ENCODE results near the gene MAN2B2.

- TF ChIP-seq POLR2A (IDR thresholded peaks at IDR 0.05): no peak
- no peak for TF ChIP-seq CTCF (IDR thresholded peaks at IDR 0.05)
- TF ChIP-seq POLR2AphosphoS5 (IDR thresholded peaks at IDR 0.05): no peak
Measured at GRCh38 chr4:6607368-6608055, 32.5 kb downstream of the MAN2B2 start.
